Neural progenitor cell (in vitro differentiated cells): ENCODE results near the gene GABRB1.

Experiments used
- CTCF ChIP-seq: fragments of 200-600 bp; sonication (generic); IDR thresholded peaks from 2 replicates; pipeline ENCODE4 v1.5.1; 2017; ENCODE audit warnings: antibody characterized with exemption, mild to moderate bottlenecking
- EZH2 ChIP-seq: fragments of 200-600 bp; sonication (generic); IDR thresholded peaks from 2 replicates; pipeline ENCODE4 v1.6.1; 2017; ENCODE audit warnings: antibody characterized with exemption, mild to moderate bottlenecking, moderate library complexity

- TF ChIP-seq EZH2 (no peak), CTCF (no peak)
Measured at GRCh38 chr4:47473141-47473750, 441.9 kb downstream of the GABRB1 start.
